ENCODE measurements around the gene ZYX. TPM values are rescaled to one million over a fixed set of nuclear protein-coding genes. Genes with fewer than 3 reads are reported as not detected.

Gene ZYX
- total RNA-seq, 1 experiment from 2014 or later = 237 TPM

DNA sequence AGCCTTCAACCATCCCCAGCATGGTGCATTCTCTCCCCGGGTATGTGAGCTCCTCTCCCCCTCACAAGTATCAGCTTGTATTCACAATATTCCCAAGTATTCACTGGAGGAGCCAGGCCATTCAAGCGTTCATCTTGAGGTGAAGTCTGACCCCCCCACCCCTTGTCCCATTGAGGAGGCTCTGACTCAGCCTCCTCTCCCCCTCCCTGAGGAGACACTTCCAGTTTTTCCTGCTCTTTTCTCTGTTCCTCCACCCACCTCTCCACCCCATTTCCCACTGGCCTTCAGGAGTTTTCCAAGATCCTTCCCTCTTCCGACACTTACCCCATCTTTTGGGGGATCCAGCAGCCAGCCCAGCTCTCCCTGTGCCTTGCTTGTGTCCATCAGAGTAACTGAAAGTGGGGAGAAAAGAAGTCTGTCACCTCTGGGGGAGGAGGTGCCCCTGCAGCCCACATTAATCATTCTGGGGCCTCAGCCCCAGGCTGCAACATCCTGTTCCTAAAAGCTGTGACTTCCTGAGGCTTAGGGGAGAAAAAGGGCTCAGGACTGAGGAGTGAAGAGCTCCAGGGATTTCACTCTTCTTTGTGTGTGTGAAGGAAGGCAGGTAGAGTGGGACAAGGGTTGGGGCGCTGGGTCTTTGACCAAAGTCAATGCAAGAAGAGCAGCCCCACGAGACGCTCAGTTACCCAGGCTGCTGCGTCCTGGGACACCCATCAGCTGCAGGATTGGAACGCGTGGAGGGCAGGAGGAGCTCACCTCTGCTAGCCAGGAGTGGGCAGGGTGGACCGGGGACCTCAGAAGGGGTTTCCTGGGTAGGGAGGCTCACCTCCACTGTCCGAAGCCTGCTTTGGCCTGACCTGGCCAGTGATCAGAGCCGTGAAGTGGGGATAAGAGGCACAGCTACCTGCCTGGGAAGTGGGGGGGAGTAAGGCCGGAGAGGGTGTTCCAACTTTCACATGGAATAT lies 26.4 kb downstream of the ZYX start:
- Histone ChIP-seq H3K27me3 (ENCODE audit: insufficient read depth, low read length) (no peaks in the 10 kb centered on the region), H3K23me2 (ENCODE audit: insufficient read length, low read depth, low read length, poor library complexity, severe bottlenecking) (peaks cover 10% of the 10 kb centered on the region), H2BK15ac (ENCODE audit: low read depth, low read length) (no peak overlapping the region), H3K23ac (ENCODE audit: insufficient read length, low read depth, low read length) (no peak overlapping the region), H4K5ac (ENCODE audit: insufficient read length, low read depth, low read length) (no peak overlapping the region), H3K56ac (ENCODE audit: insufficient read length, low read depth, low read length) (no peak overlapping the region), H3K79me1 (ENCODE audit: insufficient read depth, low read depth, low read length, poor library complexity, severe bottlenecking) (no peaks in the 10 kb centered on the region), H2AK5ac (ENCODE audit: insufficient read length, low read length) (no peak overlapping the region), H3K18ac (ENCODE audit: insufficient read length, low read depth, low read length) (no peak overlapping the region), H3T11ph (ENCODE audit: low read length) (no peak overlapping the region), H2BK120ac (ENCODE audit: low read depth, low read length, poor library complexity, severe bottlenecking) (no peak overlapping the region), H3K4me1 (ENCODE audit: insufficient read depth, low read length) (peaks cover 30% of the 10 kb centered on the region), H4K91ac (ENCODE audit: insufficient read length, low read depth, low read length) (no peak overlapping the region), H4K8ac (replicated peaks; ENCODE audit: insufficient read length, low read depth, low read length) (no peak overlapping the region), H2BK5ac (ENCODE audit: insufficient read length, low read length) (no peak overlapping the region), H4K20me1 (ENCODE audit: control insufficient read depth, insufficient read depth, insufficient read length) (no peaks in the 10 kb centered on the region), H3K4ac (ENCODE audit: low read depth, low read length) (no peak overlapping the region), H3K27ac (ENCODE audit: insufficient read length, low read depth, low read length) (no peak overlapping the region), H3K9ac (ENCODE audit: extremely low read depth, insufficient read length, low read length) (peak overlapping the region; percentile 65), H3K9me3 (ENCODE audit: control insufficient read depth, low read depth, low read length) (no peaks in the 10 kb centered on the region), H2BK20ac (ENCODE audit: low read depth, low read length, poor library complexity, severe bottlenecking) (no peak overlapping the region), H3K4me2 (ENCODE audit: insufficient read depth, insufficient read length, low read length) (peak overlapping the region; percentile 87), H2BK12ac (ENCODE audit: insufficient read length, low read depth, low read length) (no peak overlapping the region), H3K79me2 (ENCODE audit: insufficient read depth, low read length) (peaks cover 12% of the 10 kb centered on the region; the same call in 1 of the 2 replicates), H3K14ac (ENCODE audit: insufficient read depth, low read length) (peak overlapping the region; percentile 83; the same call in 1 of the 2 replicates), H2AFZ (ENCODE audit: low read length) (no peak overlapping the region)
- no peak for DNase-seq
- H3K9me3 Mint-ChIP-seq = no peaks in the 10 kb centered on the region
- H3K4me1 Mint-ChIP-seq = peaks cover 73 to 77% of the 10 kb centered on the region in 2 experiments
- no peaks in the 10 kb centered on the region for H3K27me3 Mint-ChIP-seq (ENCODE audit: low read depth)
- peak overlapping the region; percentile 87 to 96 for H3K4me3 Mint-ChIP-seq
- H3K27ac Mint-ChIP-seq = peak overlapping the region; percentile 83 to 96 (median 87)
- WGBS (ENCODE audit: extremely low coverage, insufficient read length, low lambda C conversion rate) = no CpG with 5 or more reads among the region's 13 CpGs
- TF ChIP-seq, protein P1, sequence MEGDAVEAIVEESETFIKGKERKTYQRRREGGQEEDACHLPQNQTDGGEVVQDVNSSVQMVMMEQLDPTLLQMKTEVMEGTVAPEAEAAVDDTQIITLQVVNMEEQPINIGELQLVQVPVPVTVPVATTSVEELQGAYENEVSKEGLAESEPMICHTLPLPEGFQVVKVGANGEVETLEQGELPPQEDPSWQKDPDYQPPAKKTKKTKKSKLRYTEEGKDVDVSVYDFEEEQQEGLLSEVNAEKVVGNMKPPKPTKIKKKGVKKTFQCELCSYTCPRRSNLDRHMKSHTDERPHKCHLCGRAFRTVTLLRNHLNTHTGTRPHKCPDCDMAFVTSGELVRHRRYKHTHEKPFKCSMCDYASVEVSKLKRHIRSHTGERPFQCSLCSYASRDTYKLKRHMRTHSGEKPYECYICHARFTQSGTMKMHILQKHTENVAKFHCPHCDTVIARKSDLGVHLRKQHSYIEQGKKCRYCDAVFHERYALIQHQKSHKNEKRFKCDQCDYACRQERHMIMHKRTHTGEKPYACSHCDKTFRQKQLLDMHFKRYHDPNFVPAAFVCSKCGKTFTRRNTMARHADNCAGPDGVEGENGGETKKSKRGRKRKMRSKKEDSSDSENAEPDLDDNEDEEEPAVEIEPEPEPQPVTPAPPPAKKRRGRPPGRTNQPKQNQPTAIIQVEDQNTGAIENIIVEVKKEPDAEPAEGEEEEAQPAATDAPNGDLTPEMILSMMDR (conservative IDR thresholded peaks at IDR 0.05) = no peak
- H3K36me3 Mint-ChIP-seq (ENCODE audit: insufficient read depth in 1 of 3, low read depth in 3 of 3) = peaks cover 29 to 35% (median 32%) of the 10 kb centered on the region in 3 experiments
